Cardiac muscle cell (in vitro differentiated cells and primary cell): ENCODE measurements around the gene SERINC5. TPM values are rescaled to one million over a fixed set of nuclear protein-coding genes. Genes with fewer than 3 reads are reported as not detected.

ENCODE experiments used
- DNase-seq, 2 donors: peaks; one replicate each; pipeline versions ENCODE4 v3.0.0 to v3.0.0-alpha.2; 2010 to 2017; ENCODE audit warnings: low read depth in 1 of 2, low spot score in 1 of 2
- H3K27ac ChIP-seq: fragments of 200-600 bp; sonication (generic); 2 replicates; pipeline ENCODE4 v1.5.1; 2016
- H3K27me3 ChIP-seq: fragments of 200-600 bp; sonication (generic); 2 replicates; pipeline ENCODE4 v1.6.0; 2016; ENCODE audit warnings: control low read depth
- H3K36me3 ChIP-seq: fragments of 200-600 bp; sonication (generic); 2 replicates; pipeline ENCODE4 v1.5.1; 2016; ENCODE audit warnings: control low read depth
- H3K4me1 ChIP-seq: fragments of 200-600 bp; sonication (generic); 2 replicates; pipeline ENCODE4 v1.8.1; 2017; ENCODE audit warnings: low read depth, mild to moderate bottlenecking, mixed run types
- H3K4me3 ChIP-seq: fragments of 200-600 bp; sonication (generic); 2 replicates; pipeline ENCODE4 v1.5.1; 2016; ENCODE audit warnings: mild to moderate bottlenecking
- H3K9me3 ChIP-seq: fragments of 200-600 bp; sonication (generic); 2 replicates; pipeline ENCODE4 v1.5.1; 2017; ENCODE audit warnings: low read depth, mild to moderate bottlenecking, control low read depth
- CTCF ChIP-seq: IDR thresholded peaks from 2 replicates; pipeline ENCODE4 v1.5.1; 2012; ENCODE audit warnings: low read depth, mild to moderate bottlenecking, low read length
- polyA plus RNA-seq: library from polyadenylated mRNA; unstranded; fragments of >200 nt; fragmentation: Nextera tagmentation; extraction: Ambion mirVana; gene quantifications from 2 replicates; pipeline ENCODE4 v1.2.1, GENCODE V29; 2016
- total RNA-seq: library from RNA; depleted of rRNA; stranded (reverse); fragments of >200 nt; gene quantifications from 2 replicates; pipeline ENCODE4 v1.2.3, GENCODE V29; 2016

Gene SERINC5
- total and polyA plus RNA-seq, 2 experiments from 2014 or later, result 10.8 to 33.6 TPM

- Histone ChIP-seq H3K36me3 (no peaks in the 10 kb centered on the region), H3K27me3 (no peaks in the 10 kb centered on the region), H3K9me3 (no peaks in the 10 kb centered on the region), H3K4me1 (no peaks in the 10 kb centered on the region), H3K4me3 (no peak overlapping the region), H3K27ac (peak overlapping the region; percentile 58)
- TF ChIP-seq CTCF, result no peak
- DNase-seq, result no peak
These were observed 13.1 kb upstream of the SERINC5 start for GRCh38 chr5:80268916-80269315.

GRCh38 chr5:80266566-80266965 is 10.7 kb upstream of the SERINC5 start:
- H3K4me3 ChIP-seq, result no peak overlapping the region
- no peaks in the 10 kb centered on the region for H3K4me1 ChIP-seq

GRCh38 chr5:80260461-80260860 is 4.6 kb upstream of the SERINC5 start:
- no peak overlapping the region for H3K27ac ChIP-seq
- no peak overlapping the region for H3K4me3 ChIP-seq
- no peak for DNase-seq
- no peaks in the 10 kb centered on the region for H3K27me3 ChIP-seq
- H3K9me3 ChIP-seq, result no peaks in the 10 kb centered on the region
- peaks cover 7% of the 10 kb centered on the region for H3K4me1 ChIP-seq
- no peak for TF ChIP-seq CTCF
- no peaks in the 10 kb centered on the region for H3K36me3 ChIP-seq

More at GRCh38 chr5:80266566-80266965, 10.7 kb upstream of the SERINC5 start:
- DNase-seq, result no peak
- H3K9me3 ChIP-seq, result no peaks in the 10 kb centered on the region
- TF ChIP-seq CTCF, result no peak
- no peaks in the 10 kb centered on the region for H3K36me3 ChIP-seq
- H3K27ac ChIP-seq, result no peak overlapping the region
- no peaks in the 10 kb centered on the region for H3K27me3 ChIP-seq

- Histone ChIP-seq H3K9me3 (no peaks in the 10 kb centered on the region), H3K36me3 (no peaks in the 10 kb centered on the region), H3K27me3 (no peaks in the 10 kb centered on the region), H3K27ac (no peak overlapping the region), H3K4me3 (no peak overlapping the region), H3K4me1 (peaks cover 7% of the 10 kb centered on the region)
- TF ChIP-seq CTCF, result no peak
- no peak for DNase-seq
These were observed 3.8 kb upstream of the SERINC5 start for GRCh38 chr5:80259511-80260203.

- Histone ChIP-seq H3K27me3 (no peaks in the 10 kb centered on the region), H3K27ac (peak overlapping the region; percentile 79), H3K4me3 (peak overlapping the region; percentile 62), H3K9me3 (no peaks in the 10 kb centered on the region), H3K4me1 (peaks cover 24% of the 10 kb centered on the region), H3K36me3 (no peaks in the 10 kb centered on the region)
- no peak for TF ChIP-seq CTCF
- DNase-seq, result peak; percentile 59 to 68
These were observed 427 bp downstream of the SERINC5 start for GRCh38 chr5:80255431-80255810.
